ENCODE results near the gene GFRA1. TPM values are rescaled to one million over a fixed set of nuclear protein-coding genes. Genes with fewer than 3 reads are reported as not detected.

GFRA1 gene
- total RNA-seq, 1 experiment from 2014 or later: 0.30 TPM

DNA sequence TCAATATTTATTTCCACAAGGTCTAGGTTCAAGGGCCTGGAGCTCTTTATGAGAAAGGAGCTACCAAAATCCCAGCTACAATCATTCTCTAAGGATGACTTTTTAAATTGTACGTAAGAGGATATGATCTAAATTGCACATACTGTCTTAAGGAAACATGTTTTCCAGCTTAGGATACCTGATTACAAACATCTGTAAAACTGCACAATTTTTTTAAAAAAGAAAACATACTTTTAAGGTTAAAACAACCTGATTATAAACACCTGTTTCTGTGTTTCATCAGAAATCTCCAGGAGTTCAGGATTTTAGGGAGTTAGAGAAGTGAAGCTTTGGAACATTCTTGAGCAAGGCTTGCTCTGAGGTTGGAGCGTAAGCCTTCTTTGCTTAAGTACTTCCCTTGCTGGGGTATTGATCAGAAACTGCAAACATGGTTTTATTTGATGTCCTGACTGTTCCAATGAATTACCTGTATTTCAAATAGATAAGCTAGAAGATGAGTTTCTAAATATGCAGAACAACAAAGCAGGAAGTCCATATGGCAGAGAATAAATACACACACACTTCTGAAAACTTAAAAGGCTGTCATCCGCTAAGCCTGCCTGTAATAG is 248.6 kb downstream of the GFRA1 start:
- TF ChIP-seq ELF1 (IDR thresholded peaks at IDR 0.05; ENCODE audit: borderline replicate concordance, low read depth) (no peak), SRF (IDR thresholded peaks at IDR 0.05; ENCODE audit: low read depth) (no peak)

DNA sequence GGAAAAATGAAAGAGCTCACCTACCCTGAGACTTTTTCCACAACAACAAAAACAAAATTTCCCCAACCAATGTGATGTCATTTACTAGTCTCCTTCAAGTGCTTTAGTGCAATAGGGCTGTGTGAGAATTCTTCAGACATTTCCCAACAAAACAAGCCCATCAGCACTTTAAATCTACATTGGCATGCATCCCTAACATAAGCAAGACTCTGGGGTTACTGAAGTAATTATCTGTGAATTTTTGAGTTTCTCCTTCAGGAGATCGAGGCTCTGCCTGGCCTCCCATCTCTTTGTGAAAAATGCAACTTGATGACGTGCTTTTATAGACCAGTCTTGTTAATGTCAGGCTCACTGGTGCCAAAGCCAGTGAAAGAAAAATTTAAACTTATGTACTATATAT is 255.6 kb downstream of the GFRA1 start:
- TF ChIP-seq, protein P1, sequence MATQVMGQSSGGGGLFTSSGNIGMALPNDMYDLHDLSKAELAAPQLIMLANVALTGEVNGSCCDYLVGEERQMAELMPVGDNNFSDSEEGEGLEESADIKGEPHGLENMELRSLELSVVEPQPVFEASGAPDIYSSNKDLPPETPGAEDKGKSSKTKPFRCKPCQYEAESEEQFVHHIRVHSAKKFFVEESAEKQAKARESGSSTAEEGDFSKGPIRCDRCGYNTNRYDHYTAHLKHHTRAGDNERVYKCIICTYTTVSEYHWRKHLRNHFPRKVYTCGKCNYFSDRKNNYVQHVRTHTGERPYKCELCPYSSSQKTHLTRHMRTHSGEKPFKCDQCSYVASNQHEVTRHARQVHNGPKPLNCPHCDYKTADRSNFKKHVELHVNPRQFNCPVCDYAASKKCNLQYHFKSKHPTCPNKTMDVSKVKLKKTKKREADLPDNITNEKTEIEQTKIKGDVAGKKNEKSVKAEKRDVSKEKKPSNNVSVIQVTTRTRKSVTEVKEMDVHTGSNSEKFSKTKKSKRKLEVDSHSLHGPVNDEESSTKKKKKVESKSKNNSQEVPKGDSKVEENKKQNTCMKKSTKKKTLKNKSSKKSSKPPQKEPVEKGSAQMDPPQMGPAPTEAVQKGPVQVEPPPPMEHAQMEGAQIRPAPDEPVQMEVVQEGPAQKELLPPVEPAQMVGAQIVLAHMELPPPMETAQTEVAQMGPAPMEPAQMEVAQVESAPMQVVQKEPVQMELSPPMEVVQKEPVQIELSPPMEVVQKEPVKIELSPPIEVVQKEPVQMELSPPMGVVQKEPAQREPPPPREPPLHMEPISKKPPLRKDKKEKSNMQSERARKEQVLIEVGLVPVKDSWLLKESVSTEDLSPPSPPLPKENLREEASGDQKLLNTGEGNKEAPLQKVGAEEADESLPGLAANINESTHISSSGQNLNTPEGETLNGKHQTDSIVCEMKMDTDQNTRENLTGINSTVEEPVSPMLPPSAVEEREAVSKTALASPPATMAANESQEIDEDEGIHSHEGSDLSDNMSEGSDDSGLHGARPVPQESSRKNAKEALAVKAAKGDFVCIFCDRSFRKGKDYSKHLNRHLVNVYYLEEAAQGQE (IDR thresholded peaks at IDR 0.05; ENCODE audit: low read depth): no peak
- no peak for TF ChIP-seq POLR2AphosphoS5 (IDR thresholded peaks at IDR 0.05; ENCODE audit: low read depth, low read length)
- no peak for TF ChIP-seq EGR1 (IDR thresholded peaks at IDR 0.05; ENCODE audit: low read depth)
- no peak for TF ChIP-seq FOSL1 (IDR thresholded peaks at IDR 0.05; ENCODE audit: low read depth)
- ChIA-PET RAD21 (ENCODE audit: low non-redundant PET in 1 of 2, low total read pairs in 2 of 2, uncharacterized antibody in 2 of 2, unreplicated experiment in 2 of 2) (no interaction called here), POLR2A (no interaction called here), CTCF (no interaction called here)
- Histone ChIP-seq H3K9ac (ENCODE audit: low read length) (no peak overlapping the region), H3K79me2 (ENCODE audit: insufficient read depth, low read length) (no peaks in the 10 kb centered on the region), H3K27ac (ENCODE audit: low read depth, low read length) (no peak overlapping the region), H2AFZ (ENCODE audit: low read depth, low read length, poor library complexity, severe bottlenecking) (no peak overlapping the region), H3K9me2 (ENCODE audit: insufficient read depth) (no peaks in the 10 kb centered on the region), H3K9me3 (ENCODE audit: control insufficient read depth in 1 of 2, insufficient read depth in 1 of 2, low read depth in 1 of 2, low read length in 2 of 2) (no peaks in the 10 kb centered on the region), H3K4me2 (ENCODE audit: low read length) (no peak overlapping the region), H3K36me3 (ENCODE audit: control insufficient read depth in 1 of 2, insufficient read depth in 2 of 2, low read length in 2 of 2) (no peaks in the 10 kb centered on the region), H3K4me3 (replicated peaks in 1 of 2; ENCODE audit: low read depth in 1 of 2, low read length in 2 of 2) (no peak overlapping the region), H3K27me3 (ENCODE audit: insufficient read depth, low read length) (no peaks in the 10 kb centered on the region), H3K4me1 (ENCODE audit: control insufficient read depth in 1 of 2, insufficient read depth in 2 of 2, low read length in 2 of 2) (no peaks in the 10 kb centered on the region), H4K20me1 (ENCODE audit: insufficient read depth) (no peaks in the 10 kb centered on the region)
- ATAC-seq: no peak
- no TSS peak for BruUV-seq (replicated peaks)
- DNase-seq (ENCODE audit: low read depth, low spot score): no peak
- intact Hi-C loops (cut with micrococcal nuclease): no loop called here

More for the DNA sequence above, 248.6 kb downstream of the GFRA1 start:
- Histone ChIP-seq H3K36me3 (ENCODE audit: control insufficient read depth in 1 of 2, insufficient read depth in 2 of 2, low read length in 2 of 2) (no peaks in the 10 kb centered on the region), H3K4me1 (ENCODE audit: control insufficient read depth in 1 of 2, insufficient read depth in 2 of 2, low read length in 2 of 2) (no peaks in the 10 kb centered on the region), H4K20me1 (ENCODE audit: insufficient read depth) (no peaks in the 10 kb centered on the region), H3K9me3 (ENCODE audit: control insufficient read depth in 1 of 2, insufficient read depth in 1 of 2, low read depth in 1 of 2, low read length in 2 of 2) (no peaks in the 10 kb centered on the region), H3K4me3 (replicated peaks in 1 of 2; ENCODE audit: low read depth in 1 of 2, low read length in 2 of 2) (no peak overlapping the region), H3K9ac (ENCODE audit: low read length) (no peak overlapping the region), H3K27ac (ENCODE audit: low read depth, low read length) (no peak overlapping the region), H2AFZ (ENCODE audit: low read depth, low read length, poor library complexity, severe bottlenecking) (no peak overlapping the region), H3K9me2 (ENCODE audit: insufficient read depth) (no peaks in the 10 kb centered on the region), H3K27me3 (ENCODE audit: insufficient read depth, low read length) (no peaks in the 10 kb centered on the region), H3K4me2 (ENCODE audit: low read length) (no peak overlapping the region), H3K79me2 (ENCODE audit: insufficient read depth, low read length) (no peaks in the 10 kb centered on the region)
- ATAC-seq (no peak), DNase-seq (ENCODE audit: low read depth, low spot score) (no peak)
- RAD21 ChIA-PET (ENCODE audit: low non-redundant PET in 1 of 2, low total read pairs in 2 of 2, uncharacterized antibody in 2 of 2, unreplicated experiment in 2 of 2): no interaction called here
- no TSS peak for BruUV-seq (replicated peaks)
- POLR2A ChIA-PET: no interaction called here
- intact Hi-C loops (cut with micrococcal nuclease): no loop called here
- CTCF ChIA-PET: no interaction called here
